Iris pigment epithelial cell (primary cell): ENCODE results near the gene CAMK2G.

Experiments used
- DNase-seq: peaks from one replicate; pipeline ENCODE4 v3.0.0-alpha.2; 2011; ENCODE audit warnings: low read depth

The CAMK2G gene

DNA sequence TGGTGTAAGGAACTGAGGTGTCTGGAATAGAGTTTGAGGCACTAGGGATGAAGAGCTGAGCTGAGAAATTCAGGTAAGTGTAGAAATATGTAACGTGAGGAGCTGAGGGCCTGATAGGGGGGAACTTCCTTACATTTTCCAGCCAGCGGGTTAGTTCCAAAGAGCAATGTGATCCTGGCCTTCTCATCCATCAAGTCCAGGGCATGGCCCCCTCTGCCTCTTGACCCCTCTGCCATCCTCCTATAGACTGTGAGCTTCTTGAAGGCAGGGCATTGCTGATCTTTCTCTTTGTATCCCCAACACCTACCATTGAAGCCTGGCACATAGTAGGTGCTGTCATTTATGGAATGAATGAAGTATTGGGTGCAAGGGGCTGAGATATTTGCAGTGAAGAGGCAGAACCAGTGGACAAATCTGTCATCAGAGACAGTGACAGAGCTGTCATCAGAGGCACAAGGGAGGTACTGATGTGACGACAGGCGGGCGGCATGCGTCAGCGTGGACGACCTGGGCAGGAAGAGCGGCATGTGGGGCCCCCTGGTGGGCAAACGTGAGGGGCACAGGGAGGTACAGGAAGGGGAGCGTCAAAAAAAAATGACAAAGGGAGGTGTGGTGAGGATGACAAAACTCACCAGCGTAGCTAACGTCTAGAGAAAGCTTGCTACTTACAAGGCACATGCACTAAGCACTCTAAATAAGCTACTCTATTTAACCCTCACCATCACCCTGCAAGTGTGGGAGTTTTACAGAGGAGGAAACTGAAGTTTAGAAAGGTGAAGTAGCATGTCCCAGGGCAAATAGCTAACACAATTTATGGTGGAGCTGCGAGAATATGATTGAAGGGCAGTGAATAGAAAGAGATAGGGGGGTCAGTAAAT is 5.2 kb upstream of the CAMK2G start:
- DNase-seq, result peak; percentile 74

- DNase-seq, result no peak
Observed at GRCh38 chr10:73878365-73878764, 4.0 kb upstream of the CAMK2G start.

GRCh38 chr10:73877533-73878160 is 3.3 kb upstream of the CAMK2G start:
- DNase-seq, result no peak

GRCh38 chr10:73876971-73877370 is 2.6 kb upstream of the CAMK2G start:
- DNase-seq, result no peak

GRCh38 chr10:73876566-73876965 is 2.2 kb upstream of the CAMK2G start:
- DNase-seq, result no peak

GRCh38 chr10:73876157-73876556 is 1.8 kb upstream of the CAMK2G start:
- no peak for DNase-seq

DNA sequence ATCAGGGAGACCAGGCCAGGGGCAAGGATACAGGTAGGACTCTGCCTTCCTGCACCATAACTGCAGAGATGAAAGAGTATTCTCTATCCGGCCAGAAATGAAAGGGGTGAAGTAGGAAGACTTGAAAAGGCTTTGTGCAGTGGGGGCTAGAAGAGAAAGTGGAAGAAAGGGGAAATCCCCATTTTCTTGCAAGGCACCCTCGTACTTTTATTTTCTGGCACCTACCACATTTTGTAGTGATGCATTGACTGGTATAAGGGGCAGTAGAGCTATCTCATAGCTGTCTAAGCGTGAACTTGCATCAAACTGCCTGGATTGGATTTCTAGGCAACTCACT is 752 bp upstream of the CAMK2G start:
- DNase-seq, result no peak

DNA sequence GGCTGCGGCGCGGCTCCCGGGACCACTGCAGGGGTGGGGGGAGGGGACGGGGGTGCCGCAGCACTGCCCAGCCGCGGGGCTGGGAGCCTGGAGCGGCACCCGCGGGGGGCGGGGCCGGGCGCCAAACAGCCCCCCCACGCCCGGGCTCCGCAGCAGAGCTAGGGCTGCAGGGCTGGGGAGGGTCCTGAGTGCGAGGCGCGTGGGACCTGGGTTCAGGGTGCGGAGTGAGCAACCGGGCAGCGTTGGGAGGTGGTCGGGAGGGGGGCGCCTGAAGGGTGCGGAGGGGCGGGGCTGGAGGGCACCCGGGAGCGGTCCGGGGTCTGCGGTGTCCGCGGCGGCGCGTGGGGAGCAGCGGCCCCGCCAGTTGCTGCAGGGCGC is 528 bp downstream of the CAMK2G start:
- no peak for DNase-seq

GRCh38 chr10:73873142-73873837 is 1.1 kb downstream of the CAMK2G start:
- DNase-seq, result no peak

DNA sequence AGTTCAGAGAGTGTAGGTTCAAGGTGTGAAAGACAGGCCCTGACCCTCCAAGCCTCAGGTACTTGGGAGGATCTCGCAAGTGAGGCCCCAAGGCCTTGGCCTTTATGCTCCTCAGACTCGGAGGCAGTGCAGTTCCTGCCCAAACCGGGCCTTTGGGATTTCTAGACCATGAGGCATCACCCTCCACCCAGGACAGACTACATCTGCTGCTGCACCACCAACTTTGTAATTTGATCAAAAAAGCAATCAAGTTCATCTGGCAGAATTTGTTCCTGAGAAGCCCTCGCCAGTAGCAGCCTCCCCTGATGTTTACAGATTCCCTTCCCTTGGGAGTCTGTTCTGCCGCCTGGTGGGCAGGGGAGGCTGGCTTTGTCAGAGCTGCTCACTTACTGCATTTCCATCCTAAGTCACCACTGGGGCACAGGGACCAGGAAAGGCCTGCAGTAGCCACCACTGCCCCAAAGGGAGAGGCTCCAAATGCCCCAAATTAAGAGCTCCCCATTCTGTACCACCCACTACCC is 2.1 kb downstream of the CAMK2G start:
- no peak for DNase-seq

- DNase-seq, result no peak
Observed at GRCh38 chr10:73871295-73872189, 2.8 kb downstream of the CAMK2G start.

DNA sequence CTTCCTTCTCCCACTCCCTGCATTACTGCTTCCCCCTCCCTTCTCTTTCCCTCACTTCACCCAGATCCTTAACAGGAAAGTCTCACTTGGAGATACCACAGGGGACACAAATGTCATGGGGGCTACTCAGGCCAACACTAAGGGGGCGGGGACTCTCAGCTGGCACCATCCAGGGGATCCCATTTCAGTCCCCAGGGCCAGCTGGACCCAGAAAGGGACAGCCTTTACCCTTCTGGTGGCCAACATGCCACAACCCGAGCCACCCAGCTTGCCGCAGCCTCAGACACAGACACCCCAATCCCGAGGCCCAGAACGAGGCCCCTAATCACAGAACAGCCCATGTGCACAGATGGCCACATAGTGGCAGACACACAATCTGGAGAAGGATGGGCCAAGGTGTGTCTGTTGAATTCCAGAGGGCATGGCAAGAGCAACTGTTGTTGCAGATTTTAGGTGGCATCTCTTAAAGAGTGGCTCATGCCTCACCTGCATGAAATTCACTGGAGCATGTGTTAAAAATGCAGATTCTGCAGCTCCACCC is 5.6 kb downstream of the CAMK2G start:
- no peak for DNase-seq

GRCh38 chr10:73867871-73868631 is 6.3 kb downstream of the CAMK2G start:
- no peak for DNase-seq

- no peak for DNase-seq
Observed at GRCh38 chr10:73867126-73867807, 7.1 kb downstream of the CAMK2G start.

- no peak for DNase-seq
Observed at GRCh38 chr10:73866621-73867020, 7.7 kb downstream of the CAMK2G start.

DNA sequence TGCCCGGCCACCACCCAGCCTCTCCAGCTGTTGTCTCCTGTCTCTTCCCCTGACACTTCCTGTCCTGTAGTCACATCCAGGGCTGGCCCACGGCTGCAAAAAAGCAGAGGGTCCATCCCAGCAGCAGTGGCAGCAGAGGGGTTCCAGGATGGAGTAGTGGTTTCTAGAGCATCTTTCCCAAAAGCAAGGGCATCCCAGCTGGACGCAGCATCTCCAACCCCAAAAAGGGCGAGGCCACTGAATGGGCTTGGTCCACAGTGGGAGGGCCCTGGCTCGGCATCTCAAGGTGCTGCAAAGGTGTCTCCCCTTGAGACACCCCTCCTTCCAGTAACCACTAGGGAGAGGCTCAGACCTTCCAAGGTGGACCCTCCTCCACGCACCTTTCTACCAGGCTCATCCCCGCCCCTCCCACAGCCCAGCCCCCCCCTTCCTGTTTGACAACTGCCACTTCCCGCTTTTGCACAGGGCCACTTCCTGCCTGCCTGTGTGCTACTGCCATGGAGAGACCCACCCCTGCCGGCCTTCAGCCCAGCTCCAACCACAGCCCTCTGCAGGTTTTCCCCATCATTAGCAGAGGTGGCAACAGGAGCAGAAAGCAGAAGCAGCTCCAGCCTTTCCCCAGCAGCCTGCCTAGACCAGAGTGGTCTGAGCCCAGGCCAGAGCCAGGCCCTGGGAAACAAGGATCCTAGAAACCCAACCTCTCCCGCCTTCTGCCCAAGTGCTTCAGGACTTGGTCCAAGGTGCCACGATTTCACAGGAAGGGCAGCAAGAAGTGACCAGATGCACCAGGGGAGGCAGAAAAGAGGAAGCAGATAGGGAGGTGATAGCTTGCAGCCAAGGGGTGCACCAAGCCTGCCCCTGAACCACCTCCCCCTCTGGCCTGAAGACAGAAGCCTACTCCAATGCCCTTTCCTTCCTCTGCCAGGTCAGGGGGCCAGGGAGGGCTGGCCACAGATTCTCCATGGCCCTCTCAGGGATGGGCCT is 8.6 kb downstream of the CAMK2G start:
- no peak for DNase-seq

GRCh38 chr10:73865107-73865458 is 9.3 kb downstream of the CAMK2G start:
- no peak for DNase-seq

DNA sequence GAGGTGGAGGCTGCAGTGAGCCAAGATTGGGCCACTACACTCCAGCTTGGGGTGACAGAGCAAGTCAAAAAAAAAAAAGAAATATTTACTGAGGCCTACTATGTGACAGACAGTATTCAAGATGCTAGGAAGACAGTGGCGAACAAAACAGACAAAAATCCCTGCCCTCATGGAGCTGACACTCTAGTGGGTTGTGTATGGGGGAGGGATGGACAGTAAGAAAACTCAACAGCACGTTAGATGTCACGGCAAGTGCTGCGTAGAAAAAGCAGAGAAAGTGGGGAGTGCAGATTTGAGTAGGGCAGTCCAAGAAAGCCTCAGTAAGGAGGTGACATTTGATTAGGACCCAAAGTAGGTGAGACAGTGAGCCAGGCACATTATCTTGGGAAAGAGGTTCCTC is 10.1 kb downstream of the CAMK2G start:
- no peak for DNase-seq
